GM19468 (cell line): ENCODE measurements around the gene TMEM187.

Experiments
- ATAC-seq: cut with Tn5 transposase; IDR thresholded peaks from one replicate; pipeline ENCODE4 v1.9.1; 2021; ENCODE audit warnings: mild to moderate bottlenecking, moderate library complexity, moderate number of reproducible peaks; ENCODE audit not compliant: unreplicated experiment; ENCODE audit errors: extremely low read depth

Gene TMEM187

GRCh38 chrX:154030715-154031305, 58.3 kb downstream of the TMEM187 start:
- ATAC-seq: no peak

- ATAC-seq: no peak
These were observed 59.6 kb downstream of the TMEM187 start for GRCh38 chrX:154032160-154032559.

- ATAC-seq: no peak
These were observed 60.1 kb downstream of the TMEM187 start for GRCh38 chrX:154032653-154033052.
